Measurements from ENCODE around the gene METTL17. TPM values are rescaled to one million over a fixed set of nuclear protein-coding genes. Genes with fewer than 3 reads are reported as not detected.

Gene METTL17
- total RNA-seq, 1 experiment from 2014 or later, result 76.7 TPM

- BruUV-seq (replicated peaks), result no TSS peak
- no peak overlapping the region for H3K4me3 Mint-ChIP-seq (ENCODE audit: low read depth, unreplicated experiment)
- CTCF ChIA-PET, result interaction anchor here (0.9 kb wide), 1 partner anchor 18 kb away, joined by 4 read pairs; no protein-coding TSS in a partner anchor
These were observed 42.7 kb downstream of the METTL17 start for GRCh38 chr14:21032326-21033132.

GRCh38 chr14:21033133-21033698 is 43.4 kb downstream of the METTL17 start:
- no peak for DNase-seq
- TF ChIP-seq CTCF (IDR thresholded peaks at IDR 0.05; ENCODE audit: unreplicated experiment), result no peak
- CTCF ChIA-PET, result interaction anchor here (0.9 to 2.4 kb wide), 2 partner anchors 18 kb away, joined by 4 to 10 read pairs; no protein-coding TSS in a partner anchor
- Mint-ChIP-seq H3K27me3 (ENCODE audit: unreplicated experiment) (peaks cover 83% of the 10 kb centered on the region), H3K9me3 (ENCODE audit: low read depth, unreplicated experiment) (no peaks in the 10 kb centered on the region), H3K4me1 (ENCODE audit: low read depth, unreplicated experiment) (peaks cover 5% of the 10 kb centered on the region), H3K27ac (ENCODE audit: unreplicated experiment) (no peak overlapping the region), H3K4me3 (ENCODE audit: low read depth, unreplicated experiment) (no peak overlapping the region), H3K36me3 (ENCODE audit: insufficient read depth, unreplicated experiment) (no peaks in the 10 kb centered on the region)
- intact Hi-C loops (cut with micrococcal nuclease; ENCODE audit: unreplicated experiment), result no loop called here
- no TSS peak for BruUV-seq (replicated peaks)

More at GRCh38 chr14:21032326-21033132, 42.7 kb downstream of the METTL17 start:
- no peak for DNase-seq
- intact Hi-C loops (cut with micrococcal nuclease; ENCODE audit: unreplicated experiment), result no loop called here
- Mint-ChIP-seq H3K27ac (ENCODE audit: unreplicated experiment) (no peak overlapping the region), H3K4me1 (ENCODE audit: low read depth, unreplicated experiment) (no peaks in the 10 kb centered on the region), H3K27me3 (ENCODE audit: unreplicated experiment) (peaks cover 77% of the 10 kb centered on the region), H3K36me3 (ENCODE audit: insufficient read depth, unreplicated experiment) (no peaks in the 10 kb centered on the region), H3K9me3 (ENCODE audit: low read depth, unreplicated experiment) (no peaks in the 10 kb centered on the region)
- TF ChIP-seq CTCF (IDR thresholded peaks at IDR 0.05; ENCODE audit: unreplicated experiment), result no peak

DNA sequence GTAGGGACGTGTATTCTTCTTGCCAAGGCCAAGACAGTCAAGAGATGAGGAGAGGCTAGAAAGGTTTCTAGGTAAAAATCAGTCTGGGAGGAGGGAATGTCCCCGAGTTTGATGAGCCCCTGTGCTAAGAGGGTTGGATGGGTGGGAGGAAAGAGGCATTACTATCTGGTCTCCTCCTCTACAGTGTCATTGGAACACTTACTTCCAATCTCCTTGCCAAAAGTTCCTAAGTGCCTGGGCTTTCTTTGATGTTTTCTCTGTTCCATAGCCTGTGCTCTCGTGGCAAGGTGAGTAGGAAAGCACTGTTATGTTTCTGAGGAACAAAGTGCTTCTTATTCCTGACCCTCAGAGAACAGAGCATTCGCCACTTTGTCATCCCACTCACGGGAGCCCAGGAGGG is 44.9 kb downstream of the METTL17 start, which contains the start of gene RNASE13:
TSS of gene RNASE13 (minus strand) at position 101 of the 400 bp plus-strand sequence. CDS start 519 bp downstream, outside the sequence.
- no peak within 1 kb of the TSS for H3K27ac Mint-ChIP-seq (ENCODE audit: unreplicated experiment)
- BruUV-seq (replicated peaks), result no TSS peak

GRCh38 chr14:21036751-21037150 is 47.0 kb downstream of the METTL17 start:
- no peak for DNase-seq
- H3K27me3 Mint-ChIP-seq (ENCODE audit: unreplicated experiment), result peaks cover 70% of the 10 kb centered on the region
- intact Hi-C loops (cut with micrococcal nuclease; ENCODE audit: unreplicated experiment), result no loop called here
- no peak overlapping the region for H3K27ac Mint-ChIP-seq (ENCODE audit: unreplicated experiment)
- BruUV-seq (replicated peaks), result no TSS peak
- no peak for TF ChIP-seq CTCF (IDR thresholded peaks at IDR 0.05; ENCODE audit: unreplicated experiment)
- no peaks in the 10 kb centered on the region for H3K9me3 Mint-ChIP-seq (ENCODE audit: low read depth, unreplicated experiment)
- H3K4me1 Mint-ChIP-seq (ENCODE audit: low read depth, unreplicated experiment), result peaks cover 15% of the 10 kb centered on the region
- no peaks in the 10 kb centered on the region for H3K36me3 Mint-ChIP-seq (ENCODE audit: insufficient read depth, unreplicated experiment)
- CTCF ChIA-PET, result interaction anchor here (1.6 kb wide), 1 partner anchor 22 kb away, joined by 6 read pairs; no protein-coding TSS in a partner anchor
- no peak overlapping the region for H3K4me3 Mint-ChIP-seq (ENCODE audit: low read depth, unreplicated experiment)

More for the DNA sequence above, 44.9 kb downstream of the METTL17 start, which contains the start of gene RNASE13:
- no peak for DNase-seq
- Mint-ChIP-seq H3K36me3 (ENCODE audit: insufficient read depth, unreplicated experiment) (no peaks in the 10 kb centered on the region), H3K4me3 (ENCODE audit: low read depth, unreplicated experiment) (no peak within 1 kb of the TSS), H3K9me3 (ENCODE audit: low read depth, unreplicated experiment) (no peaks in the 10 kb centered on the region), H3K27me3 (ENCODE audit: unreplicated experiment) (peaks cover 89% of the 10 kb centered on the region), H3K4me1 (ENCODE audit: low read depth, unreplicated experiment) (peaks cover 14% of the 10 kb centered on the region)
- intact Hi-C loops (cut with micrococcal nuclease; ENCODE audit: unreplicated experiment), result no loop called here
- CTCF ChIA-PET, result interaction anchor here (2.4 kb wide), 1 partner anchor 20 kb away, joined by 10 read pairs; no protein-coding TSS in a partner anchor
- no peak for TF ChIP-seq CTCF (IDR thresholded peaks at IDR 0.05; ENCODE audit: unreplicated experiment)

All from Calu3 (cell line).